Right lobe of liver (tissue), 6 donors: ENCODE results near the gene IDUA. TPM values are rescaled to one million over a fixed set of nuclear protein-coding genes. Genes with fewer than 3 reads are reported as not detected.
A peak's percentile ranks its signal among the peaks of the same experiment; 100 is the strongest.
"Not testable (repeated sequence)": the region's sequence is repeated elsewhere in the genome, so short reads cannot be mapped to it uniquely, and the experiment has no call there.

Experiments
- ATAC-seq, 4 donors: fragments of 200-7000 bp; cut with Tn5 transposase; one replicate each; pipeline ENCODE4 v1.9.1; 2020; ENCODE audit warnings: mild to moderate bottlenecking in 4 of 4, moderate library complexity in 4 of 4
- DNase-seq, 3 donors: peaks; one replicate each; pipeline ENCODE4 v3.0.0-alpha.2; 2020
- H3K27ac ChIP-seq, 3 donors: fragments of 200-600 bp; one replicate each; pipeline ENCODE4 v1.8.0; 2022
- H3K27me3 ChIP-seq, 2 donors: fragments of 200-600 bp; one replicate each; pipeline ENCODE4 v1.8.0; 2022
- H3K36me3 ChIP-seq, 4 donors: fragments of 200-600 bp; sonication (generic) in 1 of 4; one replicate each; pipeline versions ENCODE4 v1.5.1 to v1.8.0; 2017 to 2022; ENCODE audit warnings: control low read depth in 1 of 4
- H3K4me1 ChIP-seq, 4 donors: fragments of 200-600 bp; sonication (generic) in 1 of 4; one replicate each; pipeline versions ENCODE4 v1.5.1 to v1.8.0; 2017 to 2022; ENCODE audit warnings: control low read depth in 1 of 4
- H3K4me3 ChIP-seq, 3 donors: fragments of 200-600 bp; one replicate each; pipeline ENCODE4 v1.8.0; 2022
- H3K9me3 ChIP-seq, 4 donors: fragments of 200-600 bp; sonication (generic) in 1 of 4; one replicate each; pipeline versions ENCODE4 v1.5.1 to v1.8.0; 2017 to 2022; ENCODE audit warnings: control low read depth in 1 of 4
- CTCF ChIP-seq, 4 donors: fragments of 200-600 bp in 3 of 4; fragments of 450-650 bp in 1 of 4; IDR thresholded peaks; one replicate each; pipeline versions ENCODE4 v1.5.1 to v1.8.0; 2016 to 2022; ENCODE audit warnings: antibody characterized with exemption in 4 of 4, mild to moderate bottlenecking in 2 of 4
- POLR2A ChIP-seq: fragments of 450-650 bp; IDR thresholded peaks from one replicate; pipeline ENCODE4 v1.6.1; 2017; ENCODE audit warnings: antibody characterized with exemption, mild to moderate bottlenecking
- WGBS: methylation state at CpG from one replicate; pipeline ENCODE4 v1.1.6; 2018; ENCODE audit warnings: low coverage, low lambda C conversion rate; ENCODE audit not compliant: insufficient coverage; ENCODE audit errors: missing lambda C conversion rate; 5-methylcytosine and 5-hydroxymethylcytosine counted together
- intact Hi-C, 2 donors: fragments of 100-400 bp; cut with DNase I; formaldehyde crosslinking; loops; one replicate each; pipeline versions ENCODE4 v1.11.2 to v1.14.1; 2022
- total RNA-seq, 6 experiments: library from RNA; depleted of rRNA in 2 of 6; stranded (reverse); fragments of >200 nt in 2 of 6; fragmentation: NEBNext Ultra II Directional in 3 of 6; extraction: Animal tissue kit (Norgen Biotek cat#: 25700) in 3 of 6; gene quantifications; one replicate each; pipeline versions ENCODE4 v1.1.0 to v1.2.4, GENCODE V29; 2016 to 2023
- donor health status: DM: no; HTN: yes; CAD: no.
- donor health status: DM: no; HTN: no; CAD: no.
- donor health status: DM: no; HTN: no; CAD: no.
- donor health status: DM: no; HTN: yes; CAD: no.
- donor health status: DM: no; HTN: yes; CAD: no.

IDUA gene
- total RNA-seq, 6 experiments from 2014 or later, result 4.7 to 15.1 (median 11.0) TPM

GRCh38 chr4:1043651-1044468 lies 57.0 kb downstream of the IDUA start:
- TF ChIP-seq CTCF (IDR thresholded peaks at IDR 0.05) (no peak), POLR2A (no peak)
- H3K4me1 ChIP-seq, result peaks cover 0 to 12% (median 4%) of the 10 kb centered on the region in 4 donors
- H3K9me3 ChIP-seq, result no peaks in the 10 kb centered on the region
- H3K4me3 ChIP-seq, result no peak overlapping the region
- no peaks in the 10 kb centered on the region for H3K27me3 ChIP-seq
- peak in 3 of 4 donors; percentile 6 to 79 (median 9) for ATAC-seq
- H3K36me3 ChIP-seq, result no peaks in the 10 kb centered on the region
- no peak overlapping the region for H3K27ac ChIP-seq
- 11% methylated on average over 7 of the region's 36 CpGs for WGBS
- DNase-seq, result peak; percentile 30 to 87 (median 52)
- intact Hi-C loops, result no loop called here

GRCh38 chr4:1044469-1045192 lies 57.8 kb downstream of the IDUA start:
- no peak overlapping the region for H3K27ac ChIP-seq
- no peaks in the 10 kb centered on the region for H3K36me3 ChIP-seq
- intact Hi-C loops, result no loop called here
- ATAC-seq (no peak), DNase-seq (peak; percentile 13 to 44 (median 31))
- no peak overlapping the region for H3K4me3 ChIP-seq
- WGBS, result no CpG with 5 or more reads among the region's 12 CpGs
- H3K27me3 ChIP-seq, result no peaks in the 10 kb centered on the region
- H3K4me1 ChIP-seq, result peaks cover 0 to 12% (median 4%) of the 10 kb centered on the region in 4 donors
- TF ChIP-seq CTCF (IDR thresholded peaks at IDR 0.05), result no peak
- no peak for TF ChIP-seq POLR2A
- H3K9me3 ChIP-seq, result no peaks in the 10 kb centered on the region

- TF ChIP-seq POLR2A, result no peak
- TF ChIP-seq CTCF (IDR thresholded peaks at IDR 0.05), result no peak
- Histone ChIP-seq H3K4me1 (peaks cover 0 to 12% (median 4%) of the 10 kb centered on the region in 4 donors), H3K36me3 (no peaks in the 10 kb centered on the region), H3K27me3 (no peaks in the 10 kb centered on the region), H3K4me3 (no peak overlapping the region), H3K27ac (no peak overlapping the region), H3K9me3 (no peaks in the 10 kb centered on the region)
- ATAC-seq, result no peak
- WGBS, result 74% methylated on average over 3 of the region's 14 CpGs
- intact Hi-C loops, result no loop called here
- peak; percentile 13 to 44 (median 43) for DNase-seq
These were observed 58.4 kb downstream of the IDUA start for GRCh38 chr4:1045193-1045594.

GRCh38 chr4:1045595-1046201 lies 58.9 kb downstream of the IDUA start:
- 64% methylated on average over 12 of the region's 36 CpGs for WGBS
- no peaks in the 10 kb centered on the region for H3K9me3 ChIP-seq
- H3K4me1 ChIP-seq, result peaks cover 0 to 12% (median 4%) of the 10 kb centered on the region in 4 donors
- ATAC-seq, result no peak
- no peaks in the 10 kb centered on the region for H3K36me3 ChIP-seq
- no peaks in the 10 kb centered on the region for H3K27me3 ChIP-seq
- intact Hi-C loops, result no loop called here
- H3K27ac ChIP-seq, result no peak overlapping the region
- no peak overlapping the region for H3K4me3 ChIP-seq
- peak; percentile 13 to 41 (median 40) for DNase-seq
- TF ChIP-seq POLR2A (no peak), CTCF (IDR thresholded peaks at IDR 0.05) (no peak)

- ATAC-seq (peak; percentile 42 to 70 (median 64)), DNase-seq (peak; percentile 70 to 83 (median 81))
- intact Hi-C loops, H3K9me3 ChIP-seq, H3K27me3 ChIP-seq, H3K36me3 ChIP-seq: not testable (repeated sequence)
- peak overlapping the region in 1 of 3 donors; percentile 52 for H3K27ac ChIP-seq
- WGBS, result 28% methylated on average over 29 of the region's 29 CpGs
- peak overlapping the region in 1 of 3 donors; percentile 16 for H3K4me3 ChIP-seq
- H3K4me1 ChIP-seq, result peaks cover 0 to 12% (median 4%) of the 10 kb centered on the region in 4 donors
These were observed 59.8 kb downstream of the IDUA start for GRCh38 chr4:1046581-1047011.
